HuH-7.5 (cell line): ENCODE measurements around the gene RNF141.

ENCODE experiments used
- DNase-seq: peaks from one replicate; pipeline ENCODE4 v3.0.0; 2011; ENCODE audit warnings: low spot score

Gene RNF141

DNA sequence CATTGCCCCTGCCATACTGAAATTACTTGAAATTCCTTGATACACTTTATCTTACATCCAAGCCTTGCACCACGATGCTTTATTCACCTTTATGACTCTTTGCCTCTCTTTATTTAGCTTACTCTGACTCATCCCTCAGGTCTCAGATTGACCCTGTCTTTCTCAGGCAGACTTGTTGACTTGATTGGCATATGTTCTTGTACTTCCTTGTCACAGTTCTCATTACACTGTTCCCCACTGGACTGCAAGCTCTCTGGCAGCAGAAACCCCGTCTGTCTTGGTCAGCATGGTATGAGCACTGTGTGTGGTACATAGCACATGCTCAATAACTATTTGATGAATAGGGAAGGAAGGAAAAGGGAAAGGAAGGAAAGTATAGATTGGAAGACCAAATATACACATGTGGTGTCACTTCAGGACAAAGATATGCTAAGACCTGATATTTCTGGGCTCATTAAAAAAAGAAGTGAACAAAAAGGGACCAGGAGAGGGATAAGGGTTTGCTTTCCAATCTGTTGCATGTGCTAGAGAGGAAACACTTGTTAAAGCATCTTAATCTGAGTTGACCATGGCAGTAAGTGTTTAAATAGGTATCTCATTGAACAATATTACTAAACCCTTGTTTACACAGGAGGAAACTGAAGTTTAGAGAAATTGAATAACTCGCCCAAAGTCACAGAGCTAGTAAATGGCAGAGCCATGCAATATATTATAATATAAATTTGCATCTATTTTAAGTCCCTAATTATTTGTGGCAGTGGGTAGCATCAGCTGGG lies 20.2 kb upstream of the RNF141 start:
- no peak for DNase-seq

DNA sequence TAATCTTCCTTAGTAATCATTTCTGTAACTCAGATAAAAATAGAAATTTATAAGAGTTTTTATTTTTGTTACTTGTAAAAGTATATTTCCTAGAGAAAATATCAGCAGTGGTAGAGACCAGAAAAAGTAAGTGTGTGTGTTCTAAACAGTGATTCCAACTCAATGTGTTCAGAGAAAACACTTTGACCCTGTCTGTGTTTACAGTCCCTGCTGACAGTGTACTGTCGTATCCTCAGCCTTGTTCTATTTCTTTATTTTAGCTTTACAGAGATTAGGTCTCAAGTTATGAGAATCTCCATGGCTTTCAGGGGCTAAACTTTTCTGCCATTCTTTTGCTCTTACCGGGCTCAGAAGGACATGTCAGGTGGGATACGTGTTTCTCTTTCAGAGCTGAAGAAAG lies 17.3 kb upstream of the RNF141 start:
- DNase-seq: no peak

DNA sequence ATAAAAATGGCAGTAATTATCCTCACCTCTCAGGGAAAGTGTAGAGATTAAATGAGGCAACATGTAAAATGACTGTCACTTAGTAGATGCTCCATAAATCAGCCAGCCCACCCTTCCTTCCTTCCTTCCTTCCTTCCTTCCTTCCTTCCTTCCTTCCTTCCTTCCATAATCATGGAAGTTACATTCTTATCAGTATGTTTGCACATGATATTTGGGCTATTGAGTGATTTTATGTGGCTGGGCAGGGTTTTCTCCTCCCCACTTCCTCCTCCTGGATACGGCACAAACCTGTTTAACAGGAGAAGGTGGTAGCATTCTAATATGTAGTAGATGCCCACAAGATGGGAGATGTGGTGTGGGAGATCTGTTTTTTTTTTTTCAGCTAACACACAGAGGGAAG lies 15.6 kb upstream of the RNF141 start:
- no peak for DNase-seq

DNA sequence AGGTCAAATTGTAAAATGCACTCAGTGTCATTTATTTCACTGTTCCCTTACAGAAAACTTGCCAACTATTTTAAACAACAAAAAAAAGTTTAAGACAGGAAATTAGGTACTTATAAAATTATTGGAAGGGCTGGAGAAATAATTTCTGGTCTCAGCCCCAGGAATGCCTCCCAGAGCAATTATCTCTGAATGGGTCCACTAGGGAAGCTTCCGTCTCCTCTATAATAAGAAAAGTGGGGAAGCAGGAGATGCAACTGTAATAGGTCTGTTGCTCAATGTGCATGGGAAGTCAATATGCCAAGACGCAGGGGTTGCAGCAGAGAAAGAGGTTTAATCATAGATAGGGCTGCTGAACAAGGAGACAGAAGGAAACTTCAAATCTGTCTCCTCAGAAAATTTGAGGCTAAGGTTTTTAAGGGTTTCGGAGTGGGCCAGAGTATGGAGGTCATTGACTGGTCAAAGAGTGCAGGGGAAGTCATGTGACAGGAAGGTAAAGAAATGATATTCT lies 10.9 kb upstream of the RNF141 start:
- DNase-seq: no peak

DNA sequence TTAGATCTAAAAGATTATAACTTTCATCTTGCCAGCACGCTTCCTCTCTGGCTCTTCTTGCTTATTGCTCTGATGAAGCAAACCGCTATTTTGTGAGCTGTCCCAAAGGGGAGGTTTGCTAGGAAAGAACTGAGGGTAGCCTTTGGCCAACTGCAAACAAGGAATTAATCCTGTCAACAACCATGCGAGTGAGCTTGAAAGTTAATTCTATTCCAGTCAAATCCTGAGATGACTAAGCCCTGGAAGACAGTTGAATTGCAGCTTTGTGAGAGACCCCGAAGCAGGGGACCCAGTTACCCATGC lies 10.3 kb upstream of the RNF141 start:
- DNase-seq: no peak

DNA sequence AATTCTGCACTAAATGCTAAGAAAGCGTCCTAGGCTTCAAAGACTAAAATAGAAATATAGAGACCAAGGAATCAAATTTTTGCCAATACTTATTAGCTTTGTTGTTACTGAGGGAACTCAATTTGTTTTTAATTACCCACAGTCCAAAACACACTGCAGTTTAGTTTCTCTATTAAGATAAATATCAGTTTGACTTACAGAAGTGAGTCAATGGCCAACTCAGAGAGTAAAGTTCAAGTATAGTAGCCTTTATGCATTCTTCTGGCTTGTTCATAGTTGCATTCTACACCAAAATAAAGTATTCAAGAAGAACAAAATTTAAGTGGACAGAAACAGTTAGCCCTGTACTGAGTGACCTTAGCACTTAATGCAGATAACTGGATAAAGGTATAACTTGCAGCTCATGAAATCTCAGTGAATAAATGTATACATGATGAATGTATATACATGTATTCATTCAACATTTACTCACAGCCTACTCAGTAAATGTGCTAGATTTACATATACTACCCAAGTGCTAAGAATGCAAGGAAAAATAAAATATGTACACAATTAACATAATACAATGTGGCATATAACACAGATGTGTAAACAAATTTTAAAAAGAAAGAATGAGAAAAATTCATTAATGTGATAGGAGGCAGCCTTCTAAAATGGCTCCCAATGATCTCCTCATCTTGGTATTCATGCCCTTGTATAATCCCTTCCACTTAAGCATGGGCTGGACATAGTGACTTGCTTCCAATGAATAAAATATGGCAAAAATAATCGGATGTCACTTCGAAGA lies 9.7 kb upstream of the RNF141 start:
- DNase-seq: no peak

DNA sequence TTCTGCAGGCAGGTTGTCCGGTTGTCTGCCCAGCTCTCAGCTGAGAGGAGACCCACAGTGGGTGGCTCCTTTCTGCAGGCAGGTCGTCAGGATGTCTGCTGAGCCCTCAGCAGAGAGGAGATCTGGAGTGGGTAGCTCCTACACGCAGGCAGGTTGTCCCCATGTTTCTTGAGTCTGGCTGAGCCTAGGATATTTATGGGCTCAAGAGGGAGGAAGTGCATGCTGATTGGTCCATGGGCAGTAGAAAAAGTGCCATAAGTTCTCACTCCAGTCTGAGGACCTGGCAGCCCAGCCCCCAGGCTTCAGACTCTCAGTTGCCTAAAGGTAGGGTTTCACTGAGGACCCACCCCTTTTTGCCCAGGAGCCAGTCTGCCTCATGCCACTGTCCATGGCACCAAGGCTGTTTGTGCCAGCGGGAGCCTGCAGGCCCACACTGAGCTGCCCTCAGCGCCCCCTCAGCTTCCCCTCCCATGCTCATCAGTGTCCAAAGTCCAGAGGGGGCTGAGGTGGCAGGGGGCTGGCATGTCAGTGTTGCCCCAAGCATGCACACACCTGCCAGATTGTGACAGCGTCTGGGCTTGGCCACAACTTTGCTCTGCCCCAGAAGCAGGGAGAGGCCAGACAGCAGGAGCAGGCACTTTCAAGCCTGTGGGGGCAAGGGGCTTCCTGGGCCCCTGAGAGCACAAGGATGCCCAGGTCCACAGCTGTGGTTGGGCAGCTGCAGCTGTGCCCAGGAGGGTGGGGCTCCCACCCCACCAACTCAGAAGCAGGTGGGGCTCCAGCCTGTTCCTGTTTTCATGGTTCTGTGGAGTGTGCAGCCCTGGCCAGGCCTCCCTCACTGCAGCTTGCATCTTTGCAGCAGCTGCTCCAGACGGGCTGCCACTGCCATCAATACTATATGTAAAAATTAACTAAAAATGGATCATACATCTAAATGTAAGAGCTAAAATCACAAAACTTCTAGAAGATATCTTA lies 3.8 kb upstream of the RNF141 start:
- DNase-seq: no peak

DNA sequence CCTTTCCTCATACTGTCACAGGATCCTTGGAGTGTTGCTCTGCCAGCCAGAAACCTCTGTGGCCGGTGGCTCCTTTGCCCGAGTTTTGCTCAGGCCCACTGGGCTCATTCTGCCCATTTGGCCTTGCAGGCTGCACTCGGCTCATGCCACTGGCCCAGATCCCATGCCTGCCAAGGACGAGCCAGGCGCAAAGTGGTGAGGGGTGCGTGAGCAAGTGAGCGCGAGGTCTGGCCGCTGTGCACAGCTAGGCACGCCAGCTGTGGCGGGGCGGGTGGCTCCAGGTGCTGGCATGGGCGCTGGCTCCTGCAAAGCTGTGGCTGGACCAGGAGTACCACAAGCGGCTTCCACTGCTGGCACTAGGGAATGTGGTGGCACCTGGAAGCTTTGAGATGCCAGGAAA lies 2.8 kb upstream of the RNF141 start:
- no peak for DNase-seq

DNA sequence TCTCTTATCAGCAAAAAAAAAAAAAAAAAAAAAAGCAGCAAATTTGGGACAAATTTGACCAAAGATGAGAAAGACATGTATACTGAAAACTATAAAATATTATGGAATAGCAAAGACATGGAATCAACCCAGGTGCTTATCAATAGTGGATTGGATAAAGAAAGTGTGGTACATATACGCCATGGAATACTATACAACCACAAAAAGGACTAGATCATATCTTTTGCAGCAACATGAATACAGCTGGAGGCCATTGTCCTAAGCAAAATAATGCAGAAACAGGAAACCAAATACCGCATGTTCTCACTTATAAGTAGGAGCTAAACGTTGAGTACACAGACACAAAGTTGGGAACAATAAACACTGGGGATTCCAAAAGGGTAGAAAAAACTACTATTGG lies 1.8 kb upstream of the RNF141 start:
- DNase-seq: no peak

DNA sequence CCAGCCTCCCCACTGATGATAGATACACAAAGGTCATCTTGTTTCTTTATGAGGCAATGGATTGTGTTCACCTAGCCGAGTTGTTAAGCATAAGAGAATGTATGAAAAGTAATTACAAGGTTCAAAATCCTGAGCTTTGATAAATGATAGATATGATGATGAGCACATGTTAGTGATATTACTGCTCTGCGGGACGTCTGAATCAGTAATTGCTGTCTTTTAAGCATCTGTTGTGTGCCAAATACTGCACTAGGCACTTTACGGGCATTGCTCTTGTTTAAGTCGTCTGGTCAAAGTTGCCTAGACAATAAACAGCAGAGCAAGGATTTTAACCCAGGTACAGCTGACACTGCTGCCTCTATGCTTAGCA lies 559 bp upstream of the RNF141 start:
- DNase-seq: no peak

DNA sequence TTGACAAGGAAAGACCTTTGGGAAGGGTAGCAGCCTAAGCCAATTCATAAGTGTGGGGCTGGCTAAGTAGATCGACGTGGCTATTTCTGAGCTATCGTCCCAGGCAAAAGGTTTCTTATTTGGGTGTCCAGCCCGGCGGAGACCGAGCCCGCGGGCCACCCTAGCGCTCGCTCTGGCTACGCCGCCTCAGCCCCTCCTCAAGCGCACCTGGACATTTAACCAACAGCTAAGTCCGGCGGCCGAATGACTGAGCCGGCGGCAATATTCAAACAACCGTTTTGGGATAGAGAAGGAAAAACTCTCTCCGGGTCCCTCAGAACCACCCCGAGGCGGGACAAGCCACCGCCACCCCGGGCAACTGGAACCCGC lies 457 bp downstream of the RNF141 start:
- peak; percentile 13 for DNase-seq

DNA sequence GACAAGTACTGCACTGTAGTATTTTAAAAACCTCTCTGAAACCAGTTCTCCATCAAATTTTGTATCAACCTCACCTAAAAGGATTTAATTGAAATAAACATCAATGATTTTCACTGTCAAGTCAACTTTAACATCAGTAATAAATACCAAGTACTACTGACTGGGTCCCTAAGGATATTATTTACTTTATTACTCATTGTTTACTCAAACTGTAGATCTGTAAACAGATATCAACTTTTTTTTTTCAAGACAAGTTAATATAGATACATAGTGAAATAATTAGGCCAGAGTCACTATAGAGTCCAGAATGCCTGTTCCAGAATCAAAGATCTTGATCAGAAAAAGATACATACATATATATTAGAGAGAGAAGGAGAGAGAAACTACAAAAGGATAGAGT lies 1.6 kb downstream of the RNF141 start:
- no peak for DNase-seq

DNA sequence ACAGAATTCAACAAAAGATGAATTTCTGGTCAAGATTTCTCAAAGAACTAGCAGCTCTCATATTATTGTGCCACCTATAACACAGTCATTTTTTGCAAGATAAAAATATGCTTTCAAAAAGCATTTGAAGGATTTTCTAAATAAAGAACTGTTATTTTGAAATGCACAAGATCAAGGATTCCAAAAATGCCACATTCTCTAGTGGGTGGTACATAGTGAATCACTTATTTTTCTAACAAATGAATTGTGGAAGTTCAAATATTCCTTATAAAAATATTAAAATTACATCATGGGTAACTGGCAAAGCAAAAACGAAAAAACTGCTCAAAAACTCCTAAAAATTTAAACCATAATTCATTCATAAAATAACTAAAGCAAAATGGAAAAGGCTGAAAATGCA lies 2.1 kb downstream of the RNF141 start:
- no peak for DNase-seq

DNA sequence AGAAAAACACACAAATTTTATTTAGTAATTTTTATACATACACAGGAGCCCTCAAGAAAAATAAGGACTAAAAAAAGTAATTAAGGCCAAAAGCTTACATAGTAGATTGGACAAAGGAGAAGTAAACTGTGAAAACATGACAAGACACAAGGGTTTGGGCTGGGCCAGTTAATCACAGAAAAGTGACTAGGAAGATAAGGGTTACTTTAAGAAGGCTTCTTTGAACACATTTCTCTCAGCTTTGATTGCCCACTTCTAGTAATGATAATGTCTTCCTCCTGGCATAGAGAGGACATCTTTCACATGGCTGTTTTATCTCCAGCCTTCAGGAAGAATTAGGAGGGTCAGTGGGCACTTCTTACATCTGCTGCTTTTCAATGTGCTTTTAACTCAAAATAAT lies 3.4 kb downstream of the RNF141 start:
- no peak for DNase-seq

DNA sequence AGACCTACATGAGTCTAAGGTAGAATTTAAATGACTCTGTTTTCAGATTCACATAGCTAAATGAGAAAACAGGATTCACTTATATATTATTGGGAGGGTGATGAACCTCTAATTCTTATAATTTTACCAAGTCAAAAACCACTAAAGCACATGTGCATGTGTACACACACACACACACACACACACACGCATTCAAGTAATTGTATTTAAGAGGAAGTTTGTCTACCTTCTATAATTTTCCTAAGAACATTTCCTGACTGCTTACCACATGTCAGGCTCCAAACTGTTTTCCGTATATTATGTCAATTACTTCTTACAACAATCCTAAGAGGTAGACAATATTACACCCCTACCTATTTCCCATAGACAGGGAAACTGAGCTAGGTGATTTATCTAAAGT lies 6.7 kb downstream of the RNF141 start:
- no peak for DNase-seq

DNA sequence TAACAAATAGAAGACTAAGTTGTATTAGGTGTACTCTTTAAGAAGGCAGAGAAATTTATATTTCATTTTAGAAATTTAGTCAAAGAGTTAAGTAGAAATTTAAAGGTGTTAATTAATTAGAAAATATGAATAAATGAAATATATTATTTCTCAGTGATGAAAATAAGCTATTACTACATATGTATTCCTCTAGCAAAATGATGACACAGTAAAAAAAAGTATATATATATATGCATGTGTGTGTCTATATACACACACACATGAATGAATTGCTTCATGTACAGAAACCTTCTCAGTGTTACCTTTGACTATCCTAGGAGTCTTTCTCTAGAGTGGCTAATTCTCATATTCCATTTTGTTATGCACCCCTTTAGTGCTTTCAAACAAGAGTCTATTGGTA lies 7.7 kb downstream of the RNF141 start:
- no peak for DNase-seq

DNA sequence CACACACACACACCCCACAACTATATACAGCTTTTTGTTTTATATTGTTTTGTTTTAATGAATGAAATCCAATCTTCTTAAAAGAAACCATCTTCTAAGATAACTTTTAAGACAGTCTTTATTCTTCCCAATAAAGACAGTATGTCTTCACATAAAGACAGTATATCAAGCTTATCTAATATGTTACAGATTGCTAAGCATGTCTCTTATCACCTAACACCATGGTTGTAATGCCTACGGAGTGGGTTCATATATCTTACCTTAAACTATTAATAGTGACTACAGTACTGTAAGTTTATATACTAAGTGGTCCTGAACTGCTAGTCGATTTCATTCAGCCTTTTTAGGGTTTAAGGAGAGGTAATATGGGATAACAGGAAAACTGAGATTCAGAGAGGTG lies 8.5 kb downstream of the RNF141 start:
- DNase-seq: no peak

DNA sequence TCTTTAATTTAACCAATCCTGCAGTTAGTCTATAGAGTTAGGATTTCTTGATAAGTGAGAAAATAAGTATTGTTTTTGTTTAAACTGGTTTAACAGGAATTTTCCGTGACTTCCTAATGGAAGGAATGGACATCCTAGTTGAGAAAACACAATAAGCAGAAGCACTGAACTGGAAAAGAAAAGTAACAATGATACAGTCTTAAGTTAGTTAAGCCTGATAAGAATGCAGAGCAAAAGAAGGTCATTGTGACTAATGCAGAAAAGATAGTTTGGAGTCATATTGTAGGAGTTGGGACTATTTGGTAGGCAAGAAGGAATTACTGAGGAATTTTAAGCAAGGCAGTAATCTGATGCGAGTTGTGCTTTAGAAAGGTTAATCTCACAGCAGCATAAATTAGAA lies 11.7 kb downstream of the RNF141 start:
- no peak for DNase-seq

DNA sequence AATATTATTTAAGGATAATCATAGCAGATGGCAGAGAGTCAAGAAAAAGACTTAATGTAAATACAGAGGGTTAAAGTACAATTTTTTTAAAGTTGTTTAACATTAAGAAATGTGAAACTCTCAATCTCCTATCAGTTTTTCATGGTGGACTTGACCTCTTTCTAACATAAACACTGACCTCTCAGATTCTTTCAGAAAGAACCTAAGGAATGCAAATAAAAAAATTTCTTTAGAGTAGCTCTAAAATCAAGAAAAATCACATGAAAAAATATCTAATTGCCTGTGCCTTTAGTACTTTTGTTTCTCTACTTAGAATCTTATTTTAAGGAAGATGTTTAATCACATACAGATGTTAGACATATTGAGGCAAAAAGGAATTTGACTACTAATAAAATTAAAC lies 12.9 kb downstream of the RNF141 start:
- no peak for DNase-seq

DNA sequence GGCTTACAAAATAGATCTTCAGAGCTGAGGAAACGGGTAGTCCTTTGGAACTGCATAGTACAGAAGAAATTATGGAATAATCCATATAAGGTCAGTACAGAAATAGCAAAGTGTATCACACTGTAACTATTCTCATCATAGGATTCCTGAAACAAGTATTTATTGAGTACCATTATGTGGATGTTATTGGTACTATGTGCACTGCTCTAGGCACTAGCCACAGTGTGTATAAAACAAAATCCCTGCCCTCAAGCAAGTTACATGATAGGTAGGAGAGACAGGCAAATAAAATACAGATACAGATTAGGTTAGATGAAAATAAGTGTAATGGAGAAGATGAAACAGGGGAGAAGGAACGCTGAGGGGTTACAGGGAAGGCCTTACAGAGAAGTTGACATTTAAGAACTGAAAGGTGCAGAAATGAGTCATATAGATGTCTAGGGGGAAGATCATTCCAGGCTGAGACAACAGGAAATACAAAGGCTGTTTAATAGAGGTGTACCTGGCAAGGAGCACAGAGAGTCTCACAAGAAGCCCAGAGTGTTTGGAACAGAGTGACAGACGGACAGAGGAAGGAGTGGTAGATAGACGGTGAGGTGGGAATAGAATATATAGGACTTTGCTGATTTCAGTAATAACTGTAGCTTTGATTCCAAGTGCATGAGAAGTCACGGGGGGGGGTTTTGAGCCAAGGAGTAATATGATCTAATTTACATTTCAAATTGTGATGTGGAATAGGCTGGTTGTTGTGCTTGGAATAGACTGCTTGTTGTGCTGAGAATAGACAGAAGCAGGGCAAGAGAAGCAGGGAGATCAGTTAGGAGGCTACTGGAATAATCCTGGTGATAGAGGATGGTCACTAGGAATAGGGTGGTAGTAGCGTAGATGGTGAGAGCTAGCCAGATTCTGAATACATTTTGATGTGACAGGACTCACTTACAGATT lies 13.7 kb downstream of the RNF141 start:
- no peak for DNase-seq

DNA sequence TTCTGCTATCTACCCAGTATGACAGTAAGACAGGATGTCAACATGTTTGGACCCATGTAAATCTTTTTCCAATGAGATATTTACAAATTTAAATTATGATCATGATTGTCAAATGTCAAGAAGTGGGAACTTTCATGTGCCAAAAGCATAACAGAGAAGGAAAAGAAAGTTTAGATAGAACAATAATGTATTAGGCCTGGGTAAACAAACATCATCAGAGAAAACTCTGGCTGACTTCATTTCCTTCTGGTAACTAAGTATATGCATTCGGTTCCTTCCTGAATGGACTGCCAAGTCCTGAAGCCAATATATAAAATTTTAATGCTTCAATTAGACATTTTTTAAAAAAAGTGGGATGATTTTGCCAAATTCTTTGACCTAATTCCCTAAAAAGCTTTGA lies 16.5 kb downstream of the RNF141 start:
- DNase-seq: no peak

DNA sequence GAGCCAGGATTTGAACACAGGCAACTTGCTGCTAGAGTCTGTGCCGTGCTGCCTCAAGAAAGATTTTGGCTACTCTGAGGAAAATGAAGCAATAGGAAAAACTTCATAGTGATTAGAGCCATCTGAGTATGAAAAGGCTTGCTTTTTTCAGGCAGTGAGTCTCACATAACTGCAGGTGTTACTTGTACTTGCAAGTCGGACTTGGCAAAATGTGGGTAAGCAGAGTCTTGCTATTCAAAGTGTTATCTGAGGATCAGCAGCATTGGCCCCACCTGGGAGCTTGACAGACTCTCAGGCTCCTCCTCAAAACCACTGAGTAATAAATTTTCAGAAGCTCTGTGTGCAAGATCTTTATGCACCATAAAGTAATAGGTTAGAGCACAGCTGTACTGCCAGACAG lies 18.1 kb downstream of the RNF141 start:
- no peak for DNase-seq
